Mesendoderm (in vitro differentiated cells): Measurements from ENCODE around the gene ERG.

Source experiments
- DNase-seq: peaks from one replicate; pipeline ENCODE4 v3.0.0; 2013
- H2AK5ac ChIP-seq: 2 replicates; pipeline ENCODE4 v1.6.1; 2013; ENCODE audit warnings: low read length, inconsistent platforms
- H2BK120ac ChIP-seq: 2 replicates; pipeline ENCODE4 v1.6.1; 2013; ENCODE audit warnings: low read depth, mild to moderate bottlenecking, low read length, moderate library complexity, mixed read lengths
- H2BK15ac ChIP-seq: replicated peaks from 2 replicates; pipeline ENCODE4 v1.6.1; 2013; ENCODE audit warnings: low read depth, mild to moderate bottlenecking, moderate library complexity
- H2BK5ac ChIP-seq: 2 replicates; pipeline ENCODE4 v1.6.1; 2013; ENCODE audit warnings: low read length, inconsistent platforms
- H3K18ac ChIP-seq: 2 replicates; pipeline ENCODE4 v1.6.1; 2013; ENCODE audit warnings: mild to moderate bottlenecking, low read length, mixed read lengths
- H3K23ac ChIP-seq: one replicate; pipeline ENCODE4 v1.6.1; 2013; ENCODE audit warnings: low read length
- H3K27ac ChIP-seq: 2 replicates; pipeline ENCODE4 v1.5.1; 2013; ENCODE audit warnings: low read depth, mild to moderate bottlenecking, inconsistent platforms, low read length, moderate library complexity
- H3K27me3 ChIP-seq: 2 replicates; pipeline ENCODE4 v1.6.1; 2013; ENCODE audit warnings: low read length, control low read depth, mild to moderate bottlenecking, inconsistent platforms; ENCODE audit not compliant: insufficient read depth, poor library complexity
- H3K36me3 ChIP-seq: 2 replicates; pipeline ENCODE4 v1.6.1; 2013; ENCODE audit warnings: low read length, inconsistent platforms; ENCODE audit not compliant: control insufficient read depth, insufficient read depth
- H3K4ac ChIP-seq: one replicate; pipeline ENCODE4 v1.6.1; 2013; ENCODE audit warnings: low read depth, mild to moderate bottlenecking, low read length, moderate library complexity
- H3K4me1 ChIP-seq: 2 replicates; pipeline ENCODE4 v1.6.1; 2013; ENCODE audit warnings: low read depth, low read length, inconsistent platforms; ENCODE audit not compliant: control insufficient read depth
- H3K4me2 ChIP-seq: 2 replicates; pipeline ENCODE4 v1.6.1; 2013; ENCODE audit warnings: low read length
- H3K4me3 ChIP-seq: 2 replicates; pipeline ENCODE4 v1.5.1; 2013; ENCODE audit warnings: mild to moderate bottlenecking, low read length
- H3K56ac ChIP-seq: one replicate; pipeline ENCODE4 v1.6.1; 2013; ENCODE audit warnings: low read length
- H3K79me1 ChIP-seq: 2 replicates; pipeline ENCODE4 v1.6.1; 2013; ENCODE audit warnings: low read length, inconsistent platforms
- H3K79me2 ChIP-seq: 2 replicates; pipeline ENCODE4 v1.6.1; 2013; ENCODE audit warnings: mild to moderate bottlenecking, low read length; ENCODE audit not compliant: control insufficient read depth, insufficient read depth
- H3K9ac ChIP-seq: 2 replicates; pipeline ENCODE4 v1.6.1; 2013; ENCODE audit warnings: low read length, inconsistent platforms
- H4K5ac ChIP-seq: one replicate; pipeline ENCODE4 v1.6.1; 2013; ENCODE audit warnings: low read length
- H4K8ac ChIP-seq: one replicate; pipeline ENCODE4 v1.6.1; 2013; ENCODE audit warnings: low read depth, mild to moderate bottlenecking, control low read depth, low read length, moderate library complexity
- WGBS: extraction: QIAGEN DNeasy Blood & Tissue Kit; methylation state at CpG from one replicate; pipeline ENCODE4 v1.1.7; 2013; ENCODE audit warnings: low lambda C conversion rate, missing lambda C conversion rate; ENCODE audit not compliant: insufficient coverage; ENCODE audit errors: extremely low coverage; 5-methylcytosine and 5-hydroxymethylcytosine counted together

The ERG gene

DNA sequence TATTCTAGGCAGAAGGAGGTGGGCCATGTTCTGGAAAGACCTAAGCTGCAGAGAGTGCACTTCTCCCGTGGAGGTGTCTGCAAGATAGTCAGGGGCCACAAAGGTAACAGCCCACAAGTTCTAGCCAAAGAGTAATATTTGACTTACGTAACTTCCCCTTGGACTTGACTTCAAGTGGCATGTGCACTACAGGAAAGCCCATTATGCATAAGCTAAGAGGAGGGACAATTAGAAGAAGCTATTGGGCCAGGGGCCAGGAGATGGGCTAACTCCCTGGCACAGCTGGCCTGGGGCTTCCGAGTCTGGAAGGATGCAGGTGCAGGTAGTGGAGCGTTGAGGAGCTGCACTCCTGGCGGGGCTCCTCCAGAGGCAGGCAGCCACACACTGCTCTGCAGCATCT lies 58.3 kb downstream of the ERG start:
- no peak overlapping the region for H2BK5ac ChIP-seq
- no peak overlapping the region for H3K27ac ChIP-seq
- H3K56ac ChIP-seq: no peak overlapping the region
- DNase-seq: no peak
- H2AK5ac ChIP-seq: no peak overlapping the region
- WGBS: no CpG with 5 or more reads among the region's 5 CpGs
- no peak overlapping the region for H4K8ac ChIP-seq
- H3K36me3 ChIP-seq: no peaks in the 10 kb centered on the region
- H3K27me3 ChIP-seq: no peaks in the 10 kb centered on the region
- no peaks in the 10 kb centered on the region for H3K79me2 ChIP-seq
- H3K4me2 ChIP-seq: no peak overlapping the region
- no peak overlapping the region for H2BK15ac ChIP-seq
- H2BK120ac ChIP-seq: no peak overlapping the region
- no peak overlapping the region for H3K9ac ChIP-seq
- no peaks in the 10 kb centered on the region for H3K4me1 ChIP-seq
- no peak overlapping the region for H3K4ac ChIP-seq
- H3K79me1 ChIP-seq: no peaks in the 10 kb centered on the region
- H3K18ac ChIP-seq: no peak overlapping the region
- H3K23ac ChIP-seq: no peak overlapping the region
- no peak overlapping the region for H3K4me3 ChIP-seq
- no peak overlapping the region for H4K5ac ChIP-seq

- no peak for DNase-seq
- Histone ChIP-seq H3K9ac (no peak overlapping the region), H3K4ac (no peak overlapping the region), H4K8ac (no peak overlapping the region), H3K23ac (no peak overlapping the region), H3K27ac (no peak overlapping the region), H3K4me1 (no peaks in the 10 kb centered on the region), H3K79me1 (no peaks in the 10 kb centered on the region), H3K4me3 (no peak overlapping the region), H2BK15ac (no peak overlapping the region), H3K56ac (no peak overlapping the region), H2BK120ac (no peak overlapping the region), H3K36me3 (no peaks in the 10 kb centered on the region), H3K18ac (no peak overlapping the region), H3K4me2 (no peak overlapping the region), H2AK5ac (no peak overlapping the region), H3K79me2 (no peaks in the 10 kb centered on the region), H2BK5ac (no peak overlapping the region), H3K27me3 (no peaks in the 10 kb centered on the region), H4K5ac (no peak overlapping the region)
- no CpG with 5 or more reads among the region's 6 CpGs for WGBS
Observed at GRCh38 chr21:38439426-38439825, 58.9 kb downstream of the ERG start.

DNA sequence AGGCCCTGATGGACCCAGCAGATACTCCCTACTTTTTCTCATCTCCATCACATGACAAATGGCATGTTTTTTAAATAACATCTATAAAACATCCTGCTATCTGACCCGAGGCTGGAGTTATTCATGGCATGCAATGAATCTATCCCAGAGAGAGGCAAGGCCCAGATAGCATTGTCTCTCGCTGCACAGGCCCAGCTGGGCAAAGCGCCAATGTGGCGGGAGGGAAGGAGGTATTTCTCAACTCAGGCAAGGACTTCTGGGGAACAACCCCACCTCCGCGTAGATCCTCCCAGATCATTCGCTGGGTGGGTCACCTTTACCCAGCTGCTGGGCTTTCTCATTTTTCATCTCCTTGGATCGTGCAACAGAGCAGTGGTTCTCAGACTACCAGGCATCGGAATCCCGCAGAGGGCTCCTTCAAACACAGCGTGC lies 59.8 kb downstream of the ERG start:
- no peak overlapping the region for H4K5ac ChIP-seq
- no peaks in the 10 kb centered on the region for H3K36me3 ChIP-seq
- H2BK15ac ChIP-seq: no peak overlapping the region
- no peaks in the 10 kb centered on the region for H3K27me3 ChIP-seq
- H2AK5ac ChIP-seq: no peak overlapping the region
- WGBS: no CpG with 5 or more reads among the region's 11 CpGs
- no peaks in the 10 kb centered on the region for H3K79me2 ChIP-seq
- no peak overlapping the region for H3K56ac ChIP-seq
- H3K4me2 ChIP-seq: no peak overlapping the region
- H3K18ac ChIP-seq: no peak overlapping the region
- H3K23ac ChIP-seq: no peak overlapping the region
- no peak overlapping the region for H4K8ac ChIP-seq
- no peak overlapping the region for H3K4ac ChIP-seq
- H2BK120ac ChIP-seq: no peak overlapping the region
- H3K9ac ChIP-seq: no peak overlapping the region
- H3K4me1 ChIP-seq: no peaks in the 10 kb centered on the region
- no peak overlapping the region for H2BK5ac ChIP-seq
- no peaks in the 10 kb centered on the region for H3K79me1 ChIP-seq
- no peak overlapping the region for H3K27ac ChIP-seq
- peak; percentile 37 for DNase-seq
- H3K4me3 ChIP-seq: no peak overlapping the region

GRCh38 chr21:38436341-38436740 lies 61.9 kb downstream of the ERG start:
- Histone ChIP-seq H3K4me2 (no peak overlapping the region), H4K8ac (no peak overlapping the region), H3K4me1 (no peaks in the 10 kb centered on the region), H2AK5ac (no peak overlapping the region), H4K5ac (no peak overlapping the region), H2BK15ac (no peak overlapping the region), H3K36me3 (no peaks in the 10 kb centered on the region), H3K4me3 (no peak overlapping the region), H2BK5ac (no peak overlapping the region), H3K27ac (no peak overlapping the region), H3K79me2 (no peaks in the 10 kb centered on the region), H3K9ac (no peak overlapping the region), H3K4ac (no peak overlapping the region), H3K56ac (no peak overlapping the region), H3K79me1 (no peaks in the 10 kb centered on the region), H3K18ac (no peak overlapping the region), H3K23ac (no peak overlapping the region), H2BK120ac (no peak overlapping the region), H3K27me3 (no peaks in the 10 kb centered on the region)
- WGBS: no CpG with 5 or more reads among the region's 4 CpGs
- DNase-seq: no peak

DNA sequence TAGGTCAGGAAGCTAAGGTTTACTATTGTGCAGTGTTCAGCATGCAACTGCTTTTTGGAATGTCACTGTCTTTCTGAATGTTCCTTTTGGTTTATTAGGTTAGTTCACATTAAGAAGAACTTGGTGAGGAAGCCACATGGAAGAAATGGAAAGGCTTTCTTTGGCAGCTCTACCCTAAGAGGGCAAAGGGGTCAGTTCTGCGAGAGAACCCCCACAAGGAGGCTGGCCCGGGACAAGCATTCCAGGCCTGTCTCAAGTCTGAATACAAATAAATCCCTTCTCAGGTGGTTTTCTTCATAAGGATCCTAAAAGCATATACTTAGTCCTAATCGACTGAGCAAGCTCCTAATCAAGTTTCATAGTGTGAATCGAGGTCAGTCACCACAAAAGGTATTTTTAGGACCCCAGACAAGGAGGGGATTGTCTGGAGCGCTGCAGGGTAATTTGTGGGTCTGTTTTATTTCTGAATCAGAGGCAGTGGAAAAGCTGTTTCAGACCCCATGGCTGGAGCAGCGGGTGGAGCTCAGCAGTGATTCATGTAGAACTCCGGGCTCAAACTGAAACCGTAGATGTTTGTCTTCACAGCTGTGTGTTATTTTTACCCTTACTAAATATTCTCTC lies 63.3 kb downstream of the ERG start:
- WGBS: no CpG with 5 or more reads among the region's 8 CpGs
- Histone ChIP-seq H4K8ac (no peak overlapping the region), H3K36me3 (no peaks in the 10 kb centered on the region), H4K5ac (no peak overlapping the region), H3K4ac (no peak overlapping the region), H3K27me3 (no peaks in the 10 kb centered on the region), H3K79me1 (no peaks in the 10 kb centered on the region), H3K27ac (no peak overlapping the region), H3K56ac (no peak overlapping the region), H3K23ac (no peak overlapping the region), H3K4me3 (no peak overlapping the region), H3K79me2 (no peaks in the 10 kb centered on the region), H2BK120ac (no peak overlapping the region), H2BK5ac (no peak overlapping the region), H3K9ac (no peak overlapping the region), H3K4me2 (no peak overlapping the region), H2AK5ac (no peak overlapping the region), H2BK15ac (no peak overlapping the region), H3K18ac (no peak overlapping the region), H3K4me1 (no peaks in the 10 kb centered on the region)
- no peak for DNase-seq

GRCh38 chr21:38433471-38433870 lies 64.8 kb downstream of the ERG start:
- H4K8ac ChIP-seq: no peak overlapping the region
- H3K4me3 ChIP-seq: no peak overlapping the region
- no peaks in the 10 kb centered on the region for H3K27me3 ChIP-seq
- no peaks in the 10 kb centered on the region for H3K79me1 ChIP-seq
- no peak overlapping the region for H3K4ac ChIP-seq
- H3K27ac ChIP-seq: no peak overlapping the region
- no peak overlapping the region for H3K23ac ChIP-seq
- no peak overlapping the region for H3K18ac ChIP-seq
- H2BK5ac ChIP-seq: no peak overlapping the region
- no peak overlapping the region for H4K5ac ChIP-seq
- DNase-seq: no peak
- no peak overlapping the region for H3K4me2 ChIP-seq
- H3K9ac ChIP-seq: no peak overlapping the region
- no CpG with 5 or more reads among the region's 8 CpGs for WGBS
- no peak overlapping the region for H3K56ac ChIP-seq
- no peak overlapping the region for H2BK120ac ChIP-seq
- H2AK5ac ChIP-seq: no peak overlapping the region
- H3K4me1 ChIP-seq: no peaks in the 10 kb centered on the region
- H3K79me2 ChIP-seq: no peaks in the 10 kb centered on the region
- no peak overlapping the region for H2BK15ac ChIP-seq
- no peaks in the 10 kb centered on the region for H3K36me3 ChIP-seq
